K562 (cell line): ENCODE data around the gene EEA1. TPM values are rescaled to one million over a fixed set of nuclear protein-coding genes. Genes with fewer than 3 reads are reported as not detected.

Experiments used
- ATAC-seq: fragments of 200-7000 bp; cut with Tn5 transposase; 3 replicates; pipeline ENCODE4 v1.9.1; 2020; ENCODE audit warnings: moderate library complexity
- BruUV-seq: library from RNA; stranded (reverse); fragments of 400-500 nt; replicated peaks from 2 replicates; lab custom pipeline; 2021; lab: Mats Ljungman, UMichigan
- CTCF ChIA-PET: fragments of 300-600 bp; formaldehyde crosslinking; extraction: SDS; loops from one replicate; lab custom pipeline; 2021; ENCODE audit warnings: low intra/inter-chr PET ratio; lab: Yijun Ruan, JAX
- POLR2A ChIA-PET: fragments of 300-600, 350-650 bp; sonication (Branson Sonifier 250); formaldehyde crosslinking; extraction: SDS; loops from one replicate; lab custom pipeline; 2021; ENCODE audit warnings: antibody characterized with exemption, inconsistent platforms; lab: Yijun Ruan, JAX
- DNase-seq, 4 experiments: peaks; one replicate each; pipeline versions ENCODE4 v3.0.0 to v3.0.0-alpha.2; 2011 to 2018; ENCODE audit warnings: low spot score in 3 of 4, mixed read lengths in 3 of 4; ENCODE audit errors: extremely low read depth in 1 of 4
- FAIRE-seq: peaks from 2 replicates; lab custom pipeline; 2011; peaks lifted over from hg19 to GRCh38; lab: Jason Lieb, UNC
- H2AFZ ChIP-seq: 2 replicates; pipeline ENCODE4 v1.6.0; 2011; ENCODE audit warnings: low read depth, low read length, control low read depth, inconsistent platforms
- H3K27ac ChIP-seq: fragments of 200-600 bp; 3 replicates; pipeline ENCODE4 v1.8.0; 2011; ENCODE audit warnings: low read depth, mild to moderate bottlenecking, control low read depth, inconsistent platforms, low read length, moderate library complexity, mixed read lengths; ENCODE audit errors: extremely low read depth
- H3K27me3 ChIP-seq, 2 experiments: fragments of 300-600 bp in 1 of 2; 2 replicates in 1 of 2; 3 replicates in 1 of 2; pipeline versions ENCODE4 v1.6.0 to v1.8.0; 2011; ENCODE audit warnings: inconsistent platforms in 2 of 2, low read length in 2 of 2, mild to moderate bottlenecking in 1 of 2, mixed read lengths in 1 of 2, moderate library complexity in 1 of 2; ENCODE audit not compliant: control insufficient read depth in 2 of 2, insufficient read depth in 2 of 2
- H3K36me3 ChIP-seq: fragments of 300-600 bp; 3 replicates; pipeline ENCODE4 v1.8.0; 2011; ENCODE audit warnings: mild to moderate bottlenecking, low read length, inconsistent platforms; ENCODE audit not compliant: control insufficient read depth, insufficient read depth
- H3K4me1 ChIP-seq, 2 experiments: fragments of 200-600 bp in 1 of 2; replicated peaks in 1 of 2; 2 replicates in 1 of 2; 3 replicates in 1 of 2; pipeline versions ENCODE4 v1.5.1 to v1.8.0; 2011; ENCODE audit warnings: inconsistent platforms in 2 of 2, low read length in 2 of 2, mild to moderate bottlenecking in 1 of 2, mixed read lengths in 1 of 2, moderate library complexity in 1 of 2; ENCODE audit not compliant: control insufficient read depth in 2 of 2, insufficient read depth in 2 of 2
- H3K4me2 ChIP-seq: 2 replicates; pipeline ENCODE4 v1.6.1; 2011; ENCODE audit warnings: low read length, control low read depth, inconsistent platforms, mixed read lengths; ENCODE audit not compliant: insufficient read depth
- H3K4me3 ChIP-seq: fragments of 200-600 bp; sonication (generic), shearing (Covaris generic); 2 replicates; pipeline ENCODE4 v1.5.1; 2016; ENCODE audit warnings: control low read depth, inconsistent platforms
- H3K79me2 ChIP-seq: fragments of 200-600 bp; 3 replicates; pipeline ENCODE4 v1.8.0; 2011; ENCODE audit warnings: low read length, inconsistent platforms; ENCODE audit not compliant: control insufficient read depth, insufficient read depth
- H3K9ac ChIP-seq, 2 experiments: 2 replicates each; pipeline versions ENCODE4 v1.6.0 to v1.6.1; 2011; ENCODE audit warnings: low read depth in 2 of 2, low read length in 2 of 2, control low read depth in 1 of 2, inconsistent platforms in 1 of 2, mild to moderate bottlenecking in 1 of 2, mixed read lengths in 1 of 2; ENCODE audit not compliant: insufficient read depth in 1 of 2
- H3K9me1 ChIP-seq: one replicate; pipeline ENCODE4 v1.6.0; 2011; ENCODE audit warnings: inconsistent platforms, mild to moderate bottlenecking, low read length, moderate library complexity; ENCODE audit not compliant: control insufficient read depth, insufficient read depth
- H3K9me3 ChIP-seq: replicated peaks from 2 replicates; pipeline ENCODE4 v1.5.1; 2011; ENCODE audit warnings: low read depth, low read length, inconsistent platforms; ENCODE audit not compliant: control insufficient read depth, insufficient read depth
- H4K20me1 ChIP-seq: replicated peaks from 2 replicates; pipeline ENCODE4 v1.6.1; 2011; ENCODE audit warnings: low read length, inconsistent platforms, mixed read lengths; ENCODE audit not compliant: control insufficient read depth, insufficient read depth
- CEBPB ChIP-seq: fragments of 450-650 bp; IDR thresholded peaks from 2 replicates; pipeline ENCODE4 v1.6.1; 2016; ENCODE audit warnings: missing genetic modification characterization, missing compliant biosample characterization
- POU5F1 ChIP-seq: fragments of 150-350 bp; IDR thresholded peaks from 2 replicates; pipeline ENCODE4 v1.6.1; 2014; ENCODE audit warnings: borderline replicate concordance, low read length, low read depth, mild to moderate bottlenecking; ENCODE audit not compliant: partially characterized antibody
- SAP30 ChIP-seq: fragments of 200-600 bp; sonication (generic); IDR thresholded peaks from 2 replicates; pipeline ENCODE4 v1.6.1; 2012; ENCODE audit warnings: borderline replicate concordance, low read depth, mild to moderate bottlenecking, moderate library complexity, low read length, control low read depth, inconsistent platforms; ENCODE audit not compliant: insufficient read depth, poor library complexity, severe bottlenecking
- WGBS: fragments of 100-300 bp; shearing (Covaris generic); methylation state at CpG from one replicate; pipeline ENCODE4 v1.1.6; 2016; ENCODE audit warnings: low coverage, mixed read lengths; ENCODE audit not compliant: insufficient coverage; ENCODE audit errors: missing lambda C conversion rate; 5-methylcytosine and 5-hydroxymethylcytosine counted together
- in situ Hi-C: fragments of 300-500 bp; cut with MboI; formaldehyde crosslinking; loops from 4 replicates; pipeline ENCODE4 v1.15.0; 2018; ENCODE audit warnings: inconsistent platforms, mixed read lengths
- intact Hi-C: fragments of 100-400 bp; cut with micrococcal nuclease; formaldehyde crosslinking; loops from 2 replicates; pipeline ENCODE4 v1.14.2; 2022
- polyA plus RNA-seq, 8 experiments: library from polyadenylated mRNA; depleted of rRNA in 4 of 8; stranded (reverse) in 5 of 8; unstranded in 3 of 8; fragments of >200 nt; fragmentation: Nextera tagmentation in 2 of 8; fragmentation: Illumina TruSeq in 1 of 8; extraction: Ambion mirVana in 2 of 8; extraction: Trizol in 1 of 8; gene quantifications; 2 replicates each; pipeline versions ENCODE4 v1.2.1 to v1.2.3, GENCODE V29; 2011 to 2014; ENCODE audit warnings: inconsistent platforms in 1 of 8, missing spikeins in 1 of 8
- total RNA-seq, 7 experiments: library from RNA; depleted of rRNA in 6 of 7; stranded (reverse); fragments of >200 nt in 6 of 7; fragmentation: Illumina TruSeq in 2 of 7; extraction: Trizol in 2 of 7; gene quantifications; 2 replicates each; pipeline versions ENCODE4 v1.2.1 to v1.2.3, GENCODE V29; 2011 to 2021; ENCODE audit warnings: low replicate concordance in 1 of 7

Gene EEA1
- total and polyA plus RNA-seq, 9 of the 15 experiments (the other 6 are each of a cell fraction or from before 2014, with no cell fraction given) = 3.5 to 17.1 (median 7.5) TPM

GRCh38 chr12:92722897-92723296, 206.2 kb downstream of the EEA1 start:
- H3K27me3 ChIP-seq = peaks cover 5 to 10% of the 10 kb centered on the region in 2 experiments; a peak in 4 of 5 replicates
- H3K9ac ChIP-seq = no peak overlapping the region
- no peak overlapping the region for H3K27ac ChIP-seq
- no peak overlapping the region for H3K4me2 ChIP-seq
- POLR2A ChIA-PET = no interaction called here
- in situ Hi-C loops (no loop called here), intact Hi-C loops (no loop called here)
- ATAC-seq = no peak
- CTCF ChIA-PET = no interaction called here
- no peaks in the 10 kb centered on the region for H4K20me1 ChIP-seq
- BruUV-seq = no TSS peak
- no peak overlapping the region for H3K4me3 ChIP-seq
- FAIRE-seq = no peak
- 0% methylated on average over 3 of the region's 3 CpGs for WGBS
- DNase-seq = no peak
- H3K4me1 ChIP-seq = no peaks in the 10 kb centered on the region
- no peak for TF ChIP-seq SAP30
- TF ChIP-seq, all 486 proteins: peak for 0
- Histone ChIP-seq H3K9me3 (0 out of 2 replicates have a peak, but pooled peaks cover 2% of the 10 kb centered on the region), H2AFZ (no peak overlapping the region), H3K36me3 (no peaks in the 10 kb centered on the region), H3K79me2 (no peaks in the 10 kb centered on the region), H3K9me1 (no peaks in the 10 kb centered on the region)

DNA sequence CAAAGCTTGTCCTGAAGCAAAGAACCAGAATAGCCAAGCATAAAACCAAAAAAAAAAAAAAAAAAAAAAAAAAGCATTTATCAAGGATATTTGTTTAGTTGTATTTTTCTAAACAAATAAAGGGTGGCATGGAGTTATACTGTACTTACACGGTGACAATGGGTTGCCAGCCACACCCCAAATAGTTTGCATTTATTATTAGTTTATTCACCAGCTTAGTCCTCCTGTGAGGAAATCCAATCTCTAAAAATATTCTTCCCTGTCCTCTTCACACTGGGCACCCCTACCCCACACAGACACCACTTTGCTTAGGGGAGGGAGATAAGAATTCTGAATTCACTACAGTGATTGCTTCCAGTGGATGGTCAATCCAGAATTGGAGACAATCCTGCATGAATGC, 207.4 kb downstream of the EEA1 start:
- no peak for FAIRE-seq
- Histone ChIP-seq H3K4me1 (no peaks in the 10 kb centered on the region), H4K20me1 (no peaks in the 10 kb centered on the region), H2AFZ (no peak overlapping the region), H3K4me3 (no peak overlapping the region), H3K9me3 (0 out of 2 replicates have a peak, but pooled peaks cover 2% of the 10 kb centered on the region), H3K4me2 (no peak overlapping the region), H3K27me3 (peaks cover 6 to 10% of the 10 kb centered on the region in 2 experiments; a peak in 4 of 5 replicates)
- BruUV-seq = no TSS peak
- DNase-seq = no peak
- TF ChIP-seq CEBPB (tag) (no peak), POU5F1 (no peak)
- TF ChIP-seq, all 486 proteins: peak for 0
- in situ Hi-C loops = no loop called here
- H3K9ac ChIP-seq = no peak overlapping the region
- ChIA-PET POLR2A (no interaction called here), CTCF (no interaction called here)
- no peaks in the 10 kb centered on the region for H3K79me2 ChIP-seq
- 0% methylated on average over 1 of the region's 1 CpG for WGBS
- H3K9me1 ChIP-seq = no peaks in the 10 kb centered on the region
- no peaks in the 10 kb centered on the region for H3K36me3 ChIP-seq
- intact Hi-C loops = no loop called here
- no peak for ATAC-seq
- no peak overlapping the region for H3K27ac ChIP-seq
